Smooth muscle cell (in vitro differentiated cells): ENCODE data around the gene IFT74. TPM values are rescaled to one million over a fixed set of nuclear protein-coding genes. Genes with fewer than 3 reads are reported as not detected.

Source experiments
- DNase-seq: peaks from one replicate; lab custom pipeline; 2025; ENCODE audit not compliant: unreplicated experiment; lab: John Stamatoyannopoulos, UW
- H2AFZ ChIP-seq: fragments of 200-600 bp; sonication (generic); 2 replicates; pipeline ENCODE4 v1.6.0; 2016; ENCODE audit warnings: antibody characterized with exemption, low read depth, mild to moderate bottlenecking
- H3F3A ChIP-seq: fragments of 200-600 bp; sonication (generic); 2 replicates; pipeline ENCODE4 v1.6.0; 2017; ENCODE audit warnings: antibody characterized with exemption, low read depth
- H3K27ac ChIP-seq: fragments of 200-600 bp; sonication (generic); 2 replicates; pipeline ENCODE4 v1.5.1; 2016; ENCODE audit warnings: low read depth, mild to moderate bottlenecking
- H3K27me3 ChIP-seq: fragments of 200-600 bp; sonication (generic); 2 replicates; pipeline ENCODE4 v1.6.1; 2016; ENCODE audit warnings: low read depth, mild to moderate bottlenecking
- H3K36me3 ChIP-seq: fragments of 200-600 bp; sonication (generic); 2 replicates; pipeline ENCODE4 v1.5.1; 2016; ENCODE audit warnings: low read depth
- H3K4me1 ChIP-seq: fragments of 200-600 bp; sonication (generic); 2 replicates; pipeline ENCODE4 v1.5.1; 2016; ENCODE audit warnings: low read depth
- H3K4me2 ChIP-seq: fragments of 200-600 bp; sonication (generic); 2 replicates; pipeline ENCODE4 v1.6.0; 2016; ENCODE audit warnings: mild to moderate bottlenecking
- H3K4me3 ChIP-seq: fragments of 200-600 bp; sonication (generic); 2 replicates; pipeline ENCODE4 v1.5.1; 2016; ENCODE audit warnings: mild to moderate bottlenecking
- H3K79me2 ChIP-seq: fragments of 200-600 bp; sonication (generic); 2 replicates; pipeline ENCODE4 v1.6.0; 2016; ENCODE audit warnings: low read depth, mild to moderate bottlenecking
- H3K9ac ChIP-seq: fragments of 200-600 bp; sonication (generic); 2 replicates; pipeline ENCODE4 v1.6.0; 2016; ENCODE audit warnings: low read depth
- H3K9me3 ChIP-seq: fragments of 200-600 bp; sonication (generic); replicated peaks from 2 replicates; pipeline ENCODE4 v1.5.1; 2016; ENCODE audit warnings: low read depth
- H4K20me1 ChIP-seq: fragments of 200-600 bp; sonication (generic); 2 replicates; pipeline ENCODE4 v1.6.0; 2016; ENCODE audit warnings: low read depth
- WGBS: methylation state at CpG from one replicate; pipeline ENCODE4 v1.1.7; 2016; ENCODE audit warnings: low lambda C conversion rate; 5-methylcytosine and 5-hydroxymethylcytosine counted together
- polyA plus RNA-seq: library from polyadenylated mRNA; unstranded; fragments of >200 nt; fragmentation: Nextera tagmentation; extraction: Ambion mirVana; gene quantifications from 2 replicates; pipeline ENCODE4 v1.2.1, GENCODE V29; 2016
- total RNA-seq: library from RNA; depleted of rRNA; stranded (reverse); fragments of >200 nt; gene quantifications from 2 replicates; pipeline ENCODE4 v1.2.3, GENCODE V29; 2014
- TF ChIP-seq, protein P1 (sequence below): fragments of 200-600 bp; sonication (generic); IDR thresholded peaks from 2 replicates; pipeline ENCODE4 v1.5.1; 2017; ENCODE audit warnings: borderline replicate concordance, mild to moderate bottlenecking, antibody characterized with exemption; ENCODE audit not compliant: insufficient read depth, poor library complexity, severe bottlenecking

Gene IFT74
- total and polyA plus RNA-seq, 2 experiments from 2014 or later = 10.9 to 12.5 TPM

- Histone ChIP-seq H3F3A (peaks cover 31% of the 10 kb centered on the region), H4K20me1 (no peaks in the 10 kb centered on the region), H3K36me3 (no peaks in the 10 kb centered on the region), H3K27ac (peak overlapping the region; percentile 98), H3K4me2 (peak overlapping the region; percentile 53), H3K79me2 (no peaks in the 10 kb centered on the region), H3K9ac (no peak overlapping the region), H3K9me3 (no peaks in the 10 kb centered on the region), H3K4me3 (no peak overlapping the region), H2AFZ (peak overlapping the region; percentile 18), H3K4me1 (peaks cover 7% of the 10 kb centered on the region), H3K27me3 (no peaks in the 10 kb centered on the region)
- no peak for DNase-seq
- TF ChIP-seq, protein P1, sequence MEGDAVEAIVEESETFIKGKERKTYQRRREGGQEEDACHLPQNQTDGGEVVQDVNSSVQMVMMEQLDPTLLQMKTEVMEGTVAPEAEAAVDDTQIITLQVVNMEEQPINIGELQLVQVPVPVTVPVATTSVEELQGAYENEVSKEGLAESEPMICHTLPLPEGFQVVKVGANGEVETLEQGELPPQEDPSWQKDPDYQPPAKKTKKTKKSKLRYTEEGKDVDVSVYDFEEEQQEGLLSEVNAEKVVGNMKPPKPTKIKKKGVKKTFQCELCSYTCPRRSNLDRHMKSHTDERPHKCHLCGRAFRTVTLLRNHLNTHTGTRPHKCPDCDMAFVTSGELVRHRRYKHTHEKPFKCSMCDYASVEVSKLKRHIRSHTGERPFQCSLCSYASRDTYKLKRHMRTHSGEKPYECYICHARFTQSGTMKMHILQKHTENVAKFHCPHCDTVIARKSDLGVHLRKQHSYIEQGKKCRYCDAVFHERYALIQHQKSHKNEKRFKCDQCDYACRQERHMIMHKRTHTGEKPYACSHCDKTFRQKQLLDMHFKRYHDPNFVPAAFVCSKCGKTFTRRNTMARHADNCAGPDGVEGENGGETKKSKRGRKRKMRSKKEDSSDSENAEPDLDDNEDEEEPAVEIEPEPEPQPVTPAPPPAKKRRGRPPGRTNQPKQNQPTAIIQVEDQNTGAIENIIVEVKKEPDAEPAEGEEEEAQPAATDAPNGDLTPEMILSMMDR = no peak
- 45% methylated on average over 5 of the region's 5 CpGs for WGBS
Measured at GRCh38 chr9:27085456-27085855, 129.2 kb downstream of the IFT74 start.

GRCh38 chr9:27086818-27087680 is 130.8 kb downstream of the IFT74 start:
- Histone ChIP-seq H3K79me2 (no peaks in the 10 kb centered on the region), H3K4me1 (peaks cover 12% of the 10 kb centered on the region), H3K36me3 (no peaks in the 10 kb centered on the region), H3K27me3 (no peaks in the 10 kb centered on the region), H3F3A (peaks cover 31% of the 10 kb centered on the region), H3K4me3 (peak overlapping the region; percentile 14), H2AFZ (no peak overlapping the region), H3K27ac (peak overlapping the region; percentile 98), H3K9ac (peak overlapping the region; percentile 91), H4K20me1 (no peaks in the 10 kb centered on the region), H3K4me2 (peak overlapping the region; percentile 73), H3K9me3 (no peaks in the 10 kb centered on the region)
- WGBS = 8% methylated on average over 11 of the region's 11 CpGs
- TF ChIP-seq, protein P1 = no peak
- no peak for DNase-seq

DNA sequence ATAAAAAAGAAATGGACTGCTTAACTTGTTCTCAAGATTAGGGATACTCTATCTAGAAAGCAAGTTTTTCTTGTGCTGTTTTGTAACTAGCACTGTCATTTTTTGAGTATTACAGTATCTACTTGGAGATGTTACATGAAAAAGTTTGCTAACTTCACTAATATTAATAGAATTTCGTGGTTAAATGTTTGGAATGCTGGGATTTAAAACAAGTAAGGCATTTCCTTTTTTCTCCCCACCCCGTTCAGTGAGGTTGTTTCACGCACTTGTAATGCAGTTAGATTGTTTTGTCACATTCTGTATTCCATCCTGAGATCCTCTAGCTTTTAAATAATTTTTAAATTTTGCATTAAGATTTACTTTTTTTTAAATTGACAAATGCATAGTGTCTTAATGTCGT is 132.8 kb downstream of the IFT74 start:
- H3K27ac ChIP-seq = peak overlapping the region; percentile 98
- TF ChIP-seq, protein P1 = no peak
- H3K4me1 ChIP-seq = peaks cover 12% of the 10 kb centered on the region
- H3K79me2 ChIP-seq = no peaks in the 10 kb centered on the region
- no peak overlapping the region for H2AFZ ChIP-seq
- no peaks in the 10 kb centered on the region for H3K9me3 ChIP-seq
- peak overlapping the region; percentile 73 for H3K4me2 ChIP-seq
- H4K20me1 ChIP-seq = no peaks in the 10 kb centered on the region
- no peaks in the 10 kb centered on the region for H3K36me3 ChIP-seq
- H3K9ac ChIP-seq = peak overlapping the region; percentile 16
- 24% methylated on average over 4 of the region's 4 CpGs for WGBS
- no peak overlapping the region for H3K4me3 ChIP-seq
- no peak for DNase-seq
- H3F3A ChIP-seq = peaks cover 31% of the 10 kb centered on the region
- H3K27me3 ChIP-seq = no peaks in the 10 kb centered on the region
